ENCODE data around the gene F13B. TPM values are rescaled to one million over a fixed set of nuclear protein-coding genes. Genes with fewer than 3 reads are reported as not detected.

F13B gene
- total RNA-seq, 4 donors from 2014 or later, result not detected

GRCh38 chr1:197083474-197083873, 16.4 kb upstream of the F13B start:
- DNase-seq (ENCODE audit: low spot score in 2 of 2), result no peak
- no peaks in the 10 kb centered on the region for H3K27me3 ChIP-seq
- no peaks in the 10 kb centered on the region for H3K4me1 ChIP-seq

DNA sequence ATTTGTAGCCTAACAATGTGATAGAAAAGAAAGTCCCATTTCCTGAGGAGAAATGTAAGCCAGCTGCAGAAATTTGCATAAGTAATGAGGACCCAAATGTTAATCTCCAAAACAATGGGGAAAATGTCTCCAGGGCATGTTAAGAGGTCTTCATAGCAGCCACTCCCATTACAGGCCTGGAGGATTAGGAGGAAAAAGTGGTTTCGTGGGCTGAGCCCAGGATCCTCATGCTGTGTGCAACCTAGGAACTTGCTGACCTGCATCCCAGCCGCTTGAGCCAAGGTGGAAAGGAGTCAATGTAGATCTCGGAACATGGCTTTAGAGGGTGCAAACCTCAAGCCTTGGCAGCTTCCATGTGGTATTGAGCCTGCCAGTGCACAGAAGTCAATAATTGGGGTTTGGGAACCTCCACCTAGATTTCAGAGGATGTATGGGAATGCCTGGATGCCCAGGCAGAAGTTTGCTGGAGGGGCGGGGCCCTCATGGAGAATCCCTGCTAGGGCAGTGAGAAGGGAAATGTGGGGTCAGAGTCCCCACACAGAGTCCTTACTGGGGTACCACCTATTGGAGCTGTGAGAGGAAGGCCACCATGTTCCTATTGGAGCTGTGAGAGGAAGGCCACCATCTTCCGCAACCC, 14.2 kb upstream of the F13B start:
- Histone ChIP-seq H3K4me1 (no peaks in the 10 kb centered on the region), H3K4me3 (no peak overlapping the region), H3K27me3 (no peaks in the 10 kb centered on the region), H3K9me3 (peaks cover 6% of the 10 kb centered on the region), H3K36me3 (peaks cover 3% of the 10 kb centered on the region), H3K27ac (no peak overlapping the region)
- no peak for TF ChIP-seq POLR2A (IDR thresholded peaks at IDR 0.05)
- no peak for TF ChIP-seq EP300 (IDR thresholded peaks at IDR 0.05)
- no peak for TF ChIP-seq CTCF (IDR thresholded peaks at IDR 0.05)
- no peak for TF ChIP-seq POLR2AphosphoS5 (IDR thresholded peaks at IDR 0.05)
- WGBS, result 94% methylated on average over 5 of the region's 5 CpGs
- no peak for DNase-seq (ENCODE audit: low spot score in 2 of 2)

More at GRCh38 chr1:197083474-197083873, 16.4 kb upstream of the F13B start:
- no peak for TF ChIP-seq POLR2AphosphoS5 (IDR thresholded peaks at IDR 0.05)
- TF ChIP-seq EP300 (IDR thresholded peaks at IDR 0.05), result no peak
- TF ChIP-seq POLR2A (IDR thresholded peaks at IDR 0.05), result no peak
- TF ChIP-seq CTCF (IDR thresholded peaks at IDR 0.05), result no peak
- Histone ChIP-seq H3K27ac (no peak overlapping the region), H3K9me3 (peaks cover 6% of the 10 kb centered on the region), H3K36me3 (peaks cover 3% of the 10 kb centered on the region), H3K4me3 (no peak overlapping the region)

GRCh38 chr1:197080323-197080722, 13.3 kb upstream of the F13B start:
- Histone ChIP-seq H3K4me3 (no peak overlapping the region), H3K27ac (no peak overlapping the region), H3K27me3 (no peaks in the 10 kb centered on the region), H3K9me3 (peaks cover 6% of the 10 kb centered on the region), H3K4me1 (no peaks in the 10 kb centered on the region), H3K36me3 (peaks cover 3% of the 10 kb centered on the region)
- WGBS, result 76% methylated on average over 2 of the region's 2 CpGs
- TF ChIP-seq POLR2A (IDR thresholded peaks at IDR 0.05) (no peak), CTCF (IDR thresholded peaks at IDR 0.05) (no peak), EP300 (IDR thresholded peaks at IDR 0.05) (no peak), POLR2AphosphoS5 (IDR thresholded peaks at IDR 0.05) (no peak)
- no peak for DNase-seq (ENCODE audit: low spot score in 2 of 2)

DNA sequence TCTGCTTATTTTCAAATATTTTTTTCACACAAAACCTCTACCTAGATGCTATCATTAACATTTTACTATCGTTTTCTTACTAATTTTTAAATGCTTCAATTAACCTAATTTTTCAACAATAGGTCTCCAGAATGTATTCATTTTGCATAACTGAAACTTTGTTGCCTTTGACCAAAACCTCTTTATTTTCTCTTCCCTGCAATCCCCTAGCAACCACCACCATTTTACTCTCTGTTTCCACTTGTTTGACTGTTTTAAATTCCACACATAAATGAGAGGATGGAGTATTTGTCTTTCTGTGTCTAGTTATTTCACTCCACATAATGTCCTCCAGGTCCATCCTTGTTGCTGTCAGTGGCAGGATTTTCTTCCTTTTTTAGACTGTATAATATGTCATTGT, 9.5 kb upstream of the F13B start:
- Histone ChIP-seq H3K4me1 (no peaks in the 10 kb centered on the region), H3K27ac (no peak overlapping the region), H3K4me3 (no peak overlapping the region), H3K9me3 (peaks cover 6% of the 10 kb centered on the region), H3K36me3 (no peaks in the 10 kb centered on the region), H3K27me3 (no peaks in the 10 kb centered on the region)
- TF ChIP-seq EP300 (IDR thresholded peaks at IDR 0.05), result no peak
- TF ChIP-seq CTCF (IDR thresholded peaks at IDR 0.05), result no peak
- TF ChIP-seq POLR2A (IDR thresholded peaks at IDR 0.05), result no peak
- TF ChIP-seq POLR2AphosphoS5 (IDR thresholded peaks at IDR 0.05), result no peak
- WGBS, result 78% methylated on average over 1 of the region's 1 CpG
- no peak for DNase-seq (ENCODE audit: low spot score in 2 of 2)

DNA sequence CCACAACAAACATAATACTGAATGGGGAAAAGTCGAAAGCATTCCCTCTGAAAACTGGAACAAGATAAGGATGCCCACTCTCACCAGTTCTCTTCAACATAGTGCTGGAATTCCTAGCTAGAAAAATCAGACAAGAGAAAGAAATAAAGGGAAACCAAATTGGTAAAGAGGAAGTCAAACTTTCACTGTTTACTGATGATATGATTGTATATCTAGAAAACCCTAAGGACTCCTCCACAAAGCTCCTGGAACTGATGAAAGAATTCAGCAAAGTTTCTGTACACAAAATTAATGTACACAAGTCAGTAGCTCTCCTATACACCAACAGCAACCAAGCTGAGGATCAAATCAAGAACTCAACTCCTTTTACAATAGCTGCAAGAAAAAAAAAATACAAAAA, 6.9 kb upstream of the F13B start:
- no peak for DNase-seq (ENCODE audit: low spot score in 2 of 2)
- Histone ChIP-seq H3K4me3 (no peak overlapping the region), H3K27me3 (no peaks in the 10 kb centered on the region), H3K9me3 (no peaks in the 10 kb centered on the region), H3K27ac (no peak overlapping the region), H3K36me3 (no peaks in the 10 kb centered on the region), H3K4me1 (no peaks in the 10 kb centered on the region)
- 84% methylated on average over 1 of the region's 1 CpG for WGBS
- TF ChIP-seq CTCF (IDR thresholded peaks at IDR 0.05), result no peak
- TF ChIP-seq EP300 (IDR thresholded peaks at IDR 0.05), result no peak
- no peak for TF ChIP-seq POLR2AphosphoS5 (IDR thresholded peaks at IDR 0.05)
- TF ChIP-seq POLR2A (IDR thresholded peaks at IDR 0.05), result no peak
